CD4-positive, alpha-beta T cell (primary cell): ENCODE measurements around the gene TCHP. TPM values are rescaled to one million over a fixed set of nuclear protein-coding genes. Genes with fewer than 3 reads are reported as not detected.

ENCODE experiments used
- ATAC-seq: fragments of 200-7000 bp; cut with Tn5 transposase; one replicate; pipeline ENCODE4 v1.10.0; 2022; ENCODE audit warnings: mild to moderate bottlenecking; ENCODE audit not compliant: poor library complexity
- CTCF ChIA-PET: fragments of 350-600 bp; sonication (Branson Sonifier 250); formaldehyde crosslinking; loops from one replicate; lab custom pipeline; 2021; ENCODE audit warnings: antibody characterized with exemption, inconsistent platforms; lab: Charles Lee
- POLR2A ChIA-PET: fragments of 350-600 bp; sonication (Branson Sonifier 250); formaldehyde crosslinking; loops from one replicate; lab custom pipeline; 2021; ENCODE audit warnings: antibody characterized with exemption, inconsistent platforms; lab: Charles Lee
- DNase-seq, 14 experiments: peaks; one replicate each; pipeline ENCODE4 v3.0.0-alpha.2; 2013 to 2020; ENCODE audit warnings: mixed read lengths in 2 of 14
- H3K27ac ChIP-seq, 2 donors: one replicate each; pipeline versions ENCODE4 v1.5.1 to v1.7.0; 2013; ENCODE audit warnings: low read length in 2 of 2, low read depth in 1 of 2, mild to moderate bottlenecking in 1 of 2
- H3K27me3 ChIP-seq, 2 experiments: 1 replicate in 1 of 2; 2 replicates in 1 of 2; pipeline versions ENCODE4 v1.6.1 to v1.7.0; 2013; ENCODE audit warnings: low read length in 2 of 2, control low read depth in 1 of 2, mild to moderate bottlenecking in 1 of 2, moderate library complexity in 1 of 2; ENCODE audit not compliant: insufficient read depth in 2 of 2, control insufficient read depth in 1 of 2
- H3K36me3 ChIP-seq: one replicate; pipeline ENCODE4 v1.6.1; 2013; ENCODE audit warnings: low read length, control low read depth; ENCODE audit not compliant: insufficient read depth
- H3K4me1 ChIP-seq: one replicate; pipeline ENCODE4 v1.6.1; 2013; ENCODE audit warnings: low read length, control low read depth; ENCODE audit not compliant: insufficient read depth
- H3K4me3 ChIP-seq: one replicate; pipeline ENCODE4 v1.5.1; 2013; ENCODE audit warnings: mild to moderate bottlenecking, low read length, moderate library complexity
- H3K9me3 ChIP-seq, 2 experiments: 1 replicate in 1 of 2; 2 replicates in 1 of 2; pipeline versions ENCODE4 v1.6.1 to v1.7.0; 2013; ENCODE audit warnings: low read length in 2 of 2, mild to moderate bottlenecking in 2 of 2, control low read depth in 1 of 2, moderate library complexity in 1 of 2; ENCODE audit not compliant: control insufficient read depth in 1 of 2, insufficient read depth in 1 of 2
- H3K27ac Mint-ChIP-seq: one replicate; pipeline ENCODE4 v1.8.0; 2020; ENCODE audit warnings: mixed read lengths
- H3K27me3 Mint-ChIP-seq: one replicate; pipeline ENCODE4 v1.8.0; 2021; ENCODE audit warnings: mixed read lengths
- H3K36me3 Mint-ChIP-seq: one replicate; pipeline ENCODE4 v1.8.0; 2021; ENCODE audit warnings: low read depth, mixed read lengths
- H3K4me1 Mint-ChIP-seq: one replicate; pipeline ENCODE4 v1.8.0; 2021; ENCODE audit warnings: low read depth, mixed read lengths
- H3K4me3 Mint-ChIP-seq: one replicate; pipeline ENCODE4 v1.8.0; 2020; ENCODE audit warnings: mild to moderate bottlenecking, mixed read lengths
- H3K9me3 Mint-ChIP-seq: one replicate; pipeline ENCODE4 v1.8.0; 2020; ENCODE audit warnings: mixed read lengths
- intact Hi-C, 2 experiments: fragments of 100-400 bp; cut with DNase I in 1 of 2; cut with micrococcal nuclease in 1 of 2; formaldehyde crosslinking; loops; one replicate each; pipeline versions ENCODE4 v1.15.1 to v1.9.0; 2023 to 2025; cut with DNase I, micrococcal nuclease
- total RNA-seq, 174 experiments: library from RNA in 2 of 174; stranded (reverse) in 2 of 174; gene quantifications; one replicate each; pipeline ENCODE4 v1.2.3 and lab custom pipeline; 2021 to 2026
- TF ChIP-seq, protein P1 (sequence below): fragments of 200-600 bp; IDR thresholded peaks from one replicate; pipeline ENCODE4 v1.8.0; 2022; ENCODE audit warnings: antibody characterized with exemption, mild to moderate bottlenecking

Gene TCHP
- total RNA-seq, 2 experiments from 2014 or later = 13.2 to 13.6 TPM

DNA sequence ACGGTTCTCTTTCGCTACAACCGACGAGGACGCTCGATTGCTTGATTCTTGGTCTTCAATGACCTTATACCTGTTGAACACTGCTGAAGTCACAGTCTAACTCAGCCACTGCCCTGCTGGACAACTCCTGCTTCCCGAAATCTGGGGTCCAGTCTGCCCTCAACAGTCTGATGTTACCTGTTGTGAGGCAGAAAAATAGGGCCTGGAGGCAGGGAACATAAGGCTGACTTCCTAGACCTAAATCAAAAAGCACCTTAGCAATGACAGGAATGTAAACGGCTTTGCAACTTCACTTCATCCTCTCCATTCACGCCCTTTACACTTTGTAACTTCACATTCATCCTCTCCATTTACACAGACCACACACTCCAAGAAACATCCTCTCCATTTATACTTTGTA is 19.1 kb upstream of the TCHP start:
- no peaks in the 10 kb centered on the region for H3K36me3 ChIP-seq
- intact Hi-C loops = loop anchor here (1.0 to 10.0 kb wide), 7 partner anchors 28 to 452 kb away; partner anchors contain the start of genes ANKRD13A (in 1 of the 2), GIT2 (in 1 of the 2), KCTD10 (in 1 of the 2) and UBE3B (in 1 of the 2)
- H3K27ac ChIP-seq = peak overlapping the region in 1 of 2 donors; percentile 32
- ChIA-PET POLR2A (interaction anchor here (1.7 kb wide), 1 partner anchor 20 kb away, joined by 8 read pairs; the partner anchor contains the start of gene TCHP), CTCF (interaction anchor here (1.5 kb wide), 1 partner anchor 20 kb away, joined by 6 read pairs; the partner anchor contains the start of gene TCHP)
- TF ChIP-seq, protein P1, sequence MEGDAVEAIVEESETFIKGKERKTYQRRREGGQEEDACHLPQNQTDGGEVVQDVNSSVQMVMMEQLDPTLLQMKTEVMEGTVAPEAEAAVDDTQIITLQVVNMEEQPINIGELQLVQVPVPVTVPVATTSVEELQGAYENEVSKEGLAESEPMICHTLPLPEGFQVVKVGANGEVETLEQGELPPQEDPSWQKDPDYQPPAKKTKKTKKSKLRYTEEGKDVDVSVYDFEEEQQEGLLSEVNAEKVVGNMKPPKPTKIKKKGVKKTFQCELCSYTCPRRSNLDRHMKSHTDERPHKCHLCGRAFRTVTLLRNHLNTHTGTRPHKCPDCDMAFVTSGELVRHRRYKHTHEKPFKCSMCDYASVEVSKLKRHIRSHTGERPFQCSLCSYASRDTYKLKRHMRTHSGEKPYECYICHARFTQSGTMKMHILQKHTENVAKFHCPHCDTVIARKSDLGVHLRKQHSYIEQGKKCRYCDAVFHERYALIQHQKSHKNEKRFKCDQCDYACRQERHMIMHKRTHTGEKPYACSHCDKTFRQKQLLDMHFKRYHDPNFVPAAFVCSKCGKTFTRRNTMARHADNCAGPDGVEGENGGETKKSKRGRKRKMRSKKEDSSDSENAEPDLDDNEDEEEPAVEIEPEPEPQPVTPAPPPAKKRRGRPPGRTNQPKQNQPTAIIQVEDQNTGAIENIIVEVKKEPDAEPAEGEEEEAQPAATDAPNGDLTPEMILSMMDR = no peak
- H3K9me3 Mint-ChIP-seq = no peaks in the 10 kb centered on the region
- peak overlapping the region; percentile 86 for H3K4me3 Mint-ChIP-seq
- peak overlapping the region; percentile 63 for H3K4me3 ChIP-seq
- peak in 1 of 14 experiments; percentile 29 for DNase-seq
- no peaks in the 10 kb centered on the region for H3K9me3 ChIP-seq
- no peaks in the 10 kb centered on the region for H3K36me3 Mint-ChIP-seq
- H3K27ac Mint-ChIP-seq = peak overlapping the region; percentile 87
- H3K4me1 Mint-ChIP-seq = peaks cover 47% of the 10 kb centered on the region
- H3K27me3 ChIP-seq = no peaks in the 10 kb centered on the region
- ATAC-seq = no peak
- no peaks in the 10 kb centered on the region for H3K27me3 Mint-ChIP-seq
- H3K4me1 ChIP-seq = peaks cover 35% of the 10 kb centered on the region

DNA sequence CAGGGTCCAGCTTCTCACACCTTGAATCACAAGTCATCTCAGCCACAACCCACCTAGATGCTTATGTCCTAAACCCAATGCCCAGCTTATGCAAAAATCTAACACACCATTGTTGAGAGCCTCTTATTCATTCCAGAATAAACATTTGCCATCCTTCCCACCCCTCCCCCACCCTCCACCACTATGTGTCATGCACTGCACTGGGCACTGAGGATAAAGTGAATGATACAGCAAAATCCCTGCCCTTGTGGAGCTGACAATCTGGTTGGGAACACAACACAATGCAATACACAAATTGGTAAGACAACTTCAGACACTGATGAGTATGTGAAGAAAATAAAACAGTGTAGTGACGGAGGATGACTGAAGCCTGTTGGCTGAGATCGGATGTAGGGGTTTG is 18.3 kb upstream of the TCHP start:
- Mint-ChIP-seq H3K36me3 (no peaks in the 10 kb centered on the region), H3K4me3 (peak overlapping the region; percentile 86), H3K4me1 (peaks cover 42% of the 10 kb centered on the region), H3K9me3 (no peaks in the 10 kb centered on the region), H3K27ac (no peak overlapping the region), H3K27me3 (no peaks in the 10 kb centered on the region)
- Histone ChIP-seq H3K9me3 (no peaks in the 10 kb centered on the region), H3K27me3 (no peaks in the 10 kb centered on the region), H3K4me3 (no peak overlapping the region), H3K27ac (no peak overlapping the region), H3K4me1 (peaks cover 34% of the 10 kb centered on the region), H3K36me3 (no peaks in the 10 kb centered on the region)
- CTCF ChIA-PET = interaction anchor here (1.5 kb wide), 1 partner anchor 19 kb away, joined by 6 read pairs; the partner anchor contains the start of gene TCHP
- no peak for ATAC-seq
- POLR2A ChIA-PET = interaction anchor here (1.7 kb wide), 1 partner anchor 19 kb away, joined by 8 read pairs; the partner anchor contains the start of gene TCHP
- TF ChIP-seq, protein P1 = no peak
- intact Hi-C loops = loop anchor here in 1 of 2 experiments (1.0 to 10.0 kb wide), 5 partner anchors 116 to 453 kb away; partner anchors contain the start of genes ANKRD13A, GIT2, KCTD10 and UBE3B
- no peak for DNase-seq

DNA sequence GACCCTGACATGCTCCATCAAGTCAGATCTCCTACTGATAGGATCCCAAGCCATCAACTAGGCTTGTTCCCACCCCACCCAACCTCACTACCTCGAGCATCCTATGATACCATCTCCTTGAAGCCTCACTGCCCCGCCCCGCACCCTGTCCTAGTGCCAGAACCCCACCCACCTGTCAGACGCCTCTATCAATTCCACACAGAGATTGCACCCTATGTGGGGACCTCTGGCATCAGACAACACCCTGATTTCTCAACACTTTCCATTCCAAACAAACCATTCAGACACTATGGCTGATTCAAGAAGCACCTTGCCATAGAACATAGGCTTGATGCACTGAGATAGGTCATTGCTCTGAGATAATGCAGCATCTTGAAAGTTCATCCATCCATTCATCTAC is 16.6 kb upstream of the TCHP start:
- no peak overlapping the region for H3K27ac Mint-ChIP-seq
- H3K27me3 ChIP-seq = no peaks in the 10 kb centered on the region
- H3K4me1 ChIP-seq = peaks cover 35% of the 10 kb centered on the region
- H3K4me3 Mint-ChIP-seq = peak overlapping the region; percentile 54
- peaks cover 39% of the 10 kb centered on the region for H3K4me1 Mint-ChIP-seq
- TF ChIP-seq, protein P1 = no peak
- DNase-seq = no peak
- no peaks in the 10 kb centered on the region for H3K36me3 ChIP-seq
- H3K9me3 ChIP-seq = no peaks in the 10 kb centered on the region
- no peak for ATAC-seq
- no peak overlapping the region for H3K27ac ChIP-seq
- no peaks in the 10 kb centered on the region for H3K9me3 Mint-ChIP-seq
- CTCF ChIA-PET = no interaction called here
- no peak overlapping the region for H3K4me3 ChIP-seq
- H3K27me3 Mint-ChIP-seq = no peaks in the 10 kb centered on the region
- POLR2A ChIA-PET = interaction anchor here (1.3 kb wide), 1 partner anchor 12 kb away, joined by 3 read pairs; no protein-coding TSS in a partner anchor
- intact Hi-C loops = loop anchor here in 1 of 2 experiments (5.0 to 10.0 kb wide), 3 partner anchors 114 to 409 kb away; partner anchors contain the start of genes ANKRD13A, GIT2, KCTD10 and UBE3B
- no peaks in the 10 kb centered on the region for H3K36me3 Mint-ChIP-seq
